K562 (cell line): ENCODE data around the gene PTPRG. TPM values are rescaled to one million over a fixed set of nuclear protein-coding genes. Genes with fewer than 3 reads are reported as not detected.

ENCODE experiments used
- ATAC-seq: fragments of 200-7000 bp; cut with Tn5 transposase; 3 replicates; pipeline ENCODE4 v1.9.1; 2020; ENCODE audit warnings: moderate library complexity
- BruUV-seq: library from RNA; stranded (reverse); fragments of 400-500 nt; replicated peaks from 2 replicates; lab custom pipeline; 2021; lab: Mats Ljungman, UMichigan
- CTCF ChIA-PET: fragments of 300-600 bp; formaldehyde crosslinking; extraction: SDS; loops from one replicate; lab custom pipeline; 2021; ENCODE audit warnings: low intra/inter-chr PET ratio; lab: Yijun Ruan, JAX
- POLR2A ChIA-PET: fragments of 300-600, 350-650 bp; sonication (Branson Sonifier 250); formaldehyde crosslinking; extraction: SDS; loops from one replicate; lab custom pipeline; 2021; ENCODE audit warnings: antibody characterized with exemption, inconsistent platforms; lab: Yijun Ruan, JAX
- DNase-seq, 4 experiments: peaks; one replicate each; pipeline versions ENCODE4 v3.0.0 to v3.0.0-alpha.2; 2011 to 2018; ENCODE audit warnings: low spot score in 3 of 4, mixed read lengths in 3 of 4; ENCODE audit errors: extremely low read depth in 1 of 4
- FAIRE-seq: peaks from 2 replicates; lab custom pipeline; 2011; peaks lifted over from hg19 to GRCh38; lab: Jason Lieb, UNC
- H2AFZ ChIP-seq: 2 replicates; pipeline ENCODE4 v1.6.0; 2011; ENCODE audit warnings: low read depth, low read length, control low read depth, inconsistent platforms
- H3K27ac ChIP-seq: fragments of 200-600 bp; 3 replicates; pipeline ENCODE4 v1.8.0; 2011; ENCODE audit warnings: low read depth, mild to moderate bottlenecking, control low read depth, inconsistent platforms, low read length, moderate library complexity, mixed read lengths; ENCODE audit errors: extremely low read depth
- H3K27me3 ChIP-seq, 2 experiments: fragments of 300-600 bp in 1 of 2; 2 replicates in 1 of 2; 3 replicates in 1 of 2; pipeline versions ENCODE4 v1.6.0 to v1.8.0; 2011; ENCODE audit warnings: inconsistent platforms in 2 of 2, low read length in 2 of 2, mild to moderate bottlenecking in 1 of 2, mixed read lengths in 1 of 2, moderate library complexity in 1 of 2; ENCODE audit not compliant: control insufficient read depth in 2 of 2, insufficient read depth in 2 of 2
- H3K36me3 ChIP-seq: fragments of 300-600 bp; 3 replicates; pipeline ENCODE4 v1.8.0; 2011; ENCODE audit warnings: mild to moderate bottlenecking, low read length, inconsistent platforms; ENCODE audit not compliant: control insufficient read depth, insufficient read depth
- H3K4me1 ChIP-seq, 2 experiments: fragments of 200-600 bp in 1 of 2; replicated peaks in 1 of 2; 2 replicates in 1 of 2; 3 replicates in 1 of 2; pipeline versions ENCODE4 v1.5.1 to v1.8.0; 2011; ENCODE audit warnings: inconsistent platforms in 2 of 2, low read length in 2 of 2, mild to moderate bottlenecking in 1 of 2, mixed read lengths in 1 of 2, moderate library complexity in 1 of 2; ENCODE audit not compliant: control insufficient read depth in 2 of 2, insufficient read depth in 2 of 2
- H3K4me2 ChIP-seq: 2 replicates; pipeline ENCODE4 v1.6.1; 2011; ENCODE audit warnings: low read length, control low read depth, inconsistent platforms, mixed read lengths; ENCODE audit not compliant: insufficient read depth
- H3K4me3 ChIP-seq: fragments of 200-600 bp; sonication (generic), shearing (Covaris generic); 2 replicates; pipeline ENCODE4 v1.5.1; 2016; ENCODE audit warnings: control low read depth, inconsistent platforms
- H3K79me2 ChIP-seq: fragments of 200-600 bp; 3 replicates; pipeline ENCODE4 v1.8.0; 2011; ENCODE audit warnings: low read length, inconsistent platforms; ENCODE audit not compliant: control insufficient read depth, insufficient read depth
- H3K9ac ChIP-seq, 2 experiments: 2 replicates each; pipeline versions ENCODE4 v1.6.0 to v1.6.1; 2011; ENCODE audit warnings: low read depth in 2 of 2, low read length in 2 of 2, control low read depth in 1 of 2, inconsistent platforms in 1 of 2, mild to moderate bottlenecking in 1 of 2, mixed read lengths in 1 of 2; ENCODE audit not compliant: insufficient read depth in 1 of 2
- H3K9me1 ChIP-seq: one replicate; pipeline ENCODE4 v1.6.0; 2011; ENCODE audit warnings: inconsistent platforms, mild to moderate bottlenecking, low read length, moderate library complexity; ENCODE audit not compliant: control insufficient read depth, insufficient read depth
- H3K9me3 ChIP-seq: replicated peaks from 2 replicates; pipeline ENCODE4 v1.5.1; 2011; ENCODE audit warnings: low read depth, low read length, inconsistent platforms; ENCODE audit not compliant: control insufficient read depth, insufficient read depth
- H4K20me1 ChIP-seq: replicated peaks from 2 replicates; pipeline ENCODE4 v1.6.1; 2011; ENCODE audit warnings: low read length, inconsistent platforms, mixed read lengths; ENCODE audit not compliant: control insufficient read depth, insufficient read depth
- SMARCA4 ChIP-seq: fragments of 450-650 bp; IDR thresholded peaks from 2 replicates; pipeline ENCODE4 v1.6.1; 2016
- U2AF2 ChIP-seq: fragments of 200-400 bp; formaldehyde crosslinking; optimal IDR thresholded peaks from 2 replicates; pipeline ENCODE3; 2017; ENCODE audit warnings: low read depth, mild to moderate bottlenecking, low read length
- ZNF57 ChIP-seq: fragments of 450-650 bp; formaldehyde crosslinking; IDR thresholded peaks from 2 replicates; pipeline ENCODE4 v1.4.0; 2020; ENCODE audit warnings: mild to moderate bottlenecking, moderate library complexity
- WGBS: fragments of 100-300 bp; shearing (Covaris generic); methylation state at CpG from one replicate; pipeline ENCODE4 v1.1.6; 2016; ENCODE audit warnings: low coverage, mixed read lengths; ENCODE audit not compliant: insufficient coverage; ENCODE audit errors: missing lambda C conversion rate; 5-methylcytosine and 5-hydroxymethylcytosine counted together
- in situ Hi-C: fragments of 300-500 bp; cut with MboI; formaldehyde crosslinking; loops from 4 replicates; pipeline ENCODE4 v1.15.0; 2018; ENCODE audit warnings: inconsistent platforms, mixed read lengths
- intact Hi-C: fragments of 100-400 bp; cut with micrococcal nuclease; formaldehyde crosslinking; loops from 2 replicates; pipeline ENCODE4 v1.14.2; 2022
- polyA plus RNA-seq, 8 experiments: library from polyadenylated mRNA; depleted of rRNA in 4 of 8; stranded (reverse) in 5 of 8; unstranded in 3 of 8; fragments of >200 nt; fragmentation: Nextera tagmentation in 2 of 8; fragmentation: Illumina TruSeq in 1 of 8; extraction: Ambion mirVana in 2 of 8; extraction: Trizol in 1 of 8; gene quantifications; 2 replicates each; pipeline versions ENCODE4 v1.2.1 to v1.2.3, GENCODE V29; 2011 to 2014; ENCODE audit warnings: inconsistent platforms in 1 of 8, missing spikeins in 1 of 8
- total RNA-seq, 7 experiments: library from RNA; depleted of rRNA in 6 of 7; stranded (reverse); fragments of >200 nt in 6 of 7; fragmentation: Illumina TruSeq in 2 of 7; extraction: Trizol in 2 of 7; gene quantifications; 2 replicates each; pipeline versions ENCODE4 v1.2.1 to v1.2.3, GENCODE V29; 2011 to 2021; ENCODE audit warnings: low replicate concordance in 1 of 7
- TF ChIP-seq, protein P1 (sequence below): sonication (generic); formaldehyde crosslinking; IDR thresholded peaks from 2 replicates; pipeline ENCODE4 v1.9.0; 2022; ENCODE audit warnings: mild to moderate bottlenecking, missing genetic modification reagents
- TF ChIP-seq, protein P2 (sequence below), 3 experiments: fragments of 200-800 bp in 1 of 3; fragments of 250-450 bp in 1 of 3; fragments of 450-650 bp in 1 of 3; sonication (Bioruptor Pico) in 1 of 3; sonication (Bioruptor generic) in 1 of 3; formaldehyde crosslinking in 1 of 3; IDR thresholded peaks; 2 replicates each; pipeline versions ENCODE4 v1.6.1 to v1.8.0; 2016 to 2022; ENCODE audit warnings: mild to moderate bottlenecking in 2 of 3, missing genetic modification characterization in 2 of 3, missing compliant biosample characterization in 1 of 3, moderate library complexity in 1 of 3

Gene PTPRG
- total and polyA plus RNA-seq, 9 of the 15 experiments (the other 6 are each of a cell fraction or from before 2014, with no cell fraction given) = 0.16 TPM; not detected in 8

DNA sequence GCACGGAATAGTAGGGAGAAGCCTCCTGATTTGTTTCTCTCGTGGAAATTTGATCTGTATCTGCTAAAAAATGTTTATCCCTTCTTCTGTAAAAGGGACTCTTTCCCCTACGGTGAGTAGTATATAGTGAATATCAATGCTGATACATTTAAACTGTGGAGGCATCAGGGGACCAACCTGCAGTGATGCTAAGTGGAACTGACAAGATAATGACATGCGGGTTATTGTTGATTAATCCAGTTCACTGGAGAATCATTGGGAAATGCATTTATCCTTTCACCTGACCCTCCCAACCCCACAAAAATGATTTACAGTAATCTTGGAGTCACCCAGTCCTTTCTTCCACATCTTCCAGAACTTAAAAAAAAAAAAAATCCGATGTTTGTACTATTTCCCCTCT is 264.8 kb downstream of the PTPRG start:
- H3K79me2 ChIP-seq = no peaks in the 10 kb centered on the region
- intact Hi-C loops = no loop called here
- no peak for TF ChIP-seq SMARCA4
- TF ChIP-seq U2AF2 = no peak
- no peak for TF ChIP-seq ZNF57
- TF ChIP-seq, all 486 proteins: peak for 0
- no peak for DNase-seq
- Histone ChIP-seq H4K20me1 (no peaks in the 10 kb centered on the region), H3K9ac (no peak overlapping the region), H3K9me1 (no peaks in the 10 kb centered on the region), H3K9me3 (no peaks in the 10 kb centered on the region), H3K4me1 (no peaks in the 10 kb centered on the region), H3K4me3 (no peak overlapping the region), H3K27ac (no peak overlapping the region), H3K27me3 (no peaks in the 10 kb centered on the region; a peak in 1 of 5 replicates), H3K4me2 (no peak overlapping the region), H3K36me3 (no peaks in the 10 kb centered on the region), H2AFZ (no peak overlapping the region)
- ChIA-PET POLR2A (interaction anchor here (0.6 kb wide), 1 partner anchor 17 kb away, joined by 3 read pairs; no protein-coding TSS in a partner anchor), CTCF (no interaction called here)
- in situ Hi-C loops = no loop called here
- BruUV-seq = no TSS peak
- ATAC-seq = no peak
- no peak for FAIRE-seq
- WGBS = 0% methylated on average over 4 of the region's 5 CpGs

DNA sequence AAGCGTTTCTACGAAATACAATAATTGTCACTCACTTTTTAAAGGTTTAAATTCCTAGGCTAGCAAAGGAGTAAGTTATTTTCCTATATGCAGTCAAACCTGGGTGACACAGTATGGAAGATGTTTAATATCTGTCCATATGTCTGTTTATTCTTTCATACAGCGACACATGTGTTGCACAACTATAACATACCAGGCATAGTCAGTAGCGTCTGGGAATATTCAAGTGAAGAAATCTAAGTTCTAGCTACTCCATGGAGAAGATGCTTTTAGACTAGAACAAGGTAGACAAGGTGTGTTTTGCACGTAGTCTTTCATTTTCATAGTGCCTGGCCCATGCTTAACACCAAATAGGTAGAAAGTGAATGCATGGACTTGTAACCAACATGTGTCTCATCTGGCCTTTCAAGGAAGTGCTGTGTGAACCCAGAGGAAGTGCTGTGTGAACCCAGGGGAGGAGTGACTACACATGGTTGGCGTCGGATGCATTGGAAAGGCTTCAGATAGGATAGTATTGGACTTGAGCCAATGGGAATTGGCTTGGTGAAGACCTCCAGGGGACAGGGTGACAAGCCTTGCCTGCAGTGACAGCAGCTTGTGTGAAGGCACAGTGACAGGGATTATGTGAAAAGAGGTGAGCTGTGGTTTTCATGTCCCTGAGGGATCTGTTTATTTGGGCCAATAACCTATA is 267.0 kb downstream of the PTPRG start:
- Histone ChIP-seq H3K79me2 (no peaks in the 10 kb centered on the region), H2AFZ (no peak overlapping the region), H3K9ac (no peak overlapping the region), H3K27me3 (no peaks in the 10 kb centered on the region), H3K36me3 (no peaks in the 10 kb centered on the region), H3K4me1 (no peaks in the 10 kb centered on the region), H4K20me1 (no peaks in the 10 kb centered on the region), H3K4me2 (no peak overlapping the region), H3K4me3 (no peak overlapping the region), H3K9me1 (no peaks in the 10 kb centered on the region), H3K9me3 (no peaks in the 10 kb centered on the region), H3K27ac (no peak overlapping the region)
- TF ChIP-seq, protein P1, sequence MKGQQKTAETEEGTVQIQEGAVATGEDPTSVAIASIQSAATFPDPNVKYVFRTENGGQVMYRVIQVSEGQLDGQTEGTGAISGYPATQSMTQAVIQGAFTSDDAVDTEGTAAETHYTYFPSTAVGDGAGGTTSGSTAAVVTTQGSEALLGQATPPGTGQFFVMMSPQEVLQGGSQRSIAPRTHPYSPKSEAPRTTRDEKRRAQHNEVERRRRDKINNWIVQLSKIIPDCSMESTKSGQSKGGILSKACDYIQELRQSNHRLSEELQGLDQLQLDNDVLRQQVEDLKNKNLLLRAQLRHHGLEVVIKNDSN (CRISPR knock-in tag) = no peak
- TF ChIP-seq, protein P2, sequence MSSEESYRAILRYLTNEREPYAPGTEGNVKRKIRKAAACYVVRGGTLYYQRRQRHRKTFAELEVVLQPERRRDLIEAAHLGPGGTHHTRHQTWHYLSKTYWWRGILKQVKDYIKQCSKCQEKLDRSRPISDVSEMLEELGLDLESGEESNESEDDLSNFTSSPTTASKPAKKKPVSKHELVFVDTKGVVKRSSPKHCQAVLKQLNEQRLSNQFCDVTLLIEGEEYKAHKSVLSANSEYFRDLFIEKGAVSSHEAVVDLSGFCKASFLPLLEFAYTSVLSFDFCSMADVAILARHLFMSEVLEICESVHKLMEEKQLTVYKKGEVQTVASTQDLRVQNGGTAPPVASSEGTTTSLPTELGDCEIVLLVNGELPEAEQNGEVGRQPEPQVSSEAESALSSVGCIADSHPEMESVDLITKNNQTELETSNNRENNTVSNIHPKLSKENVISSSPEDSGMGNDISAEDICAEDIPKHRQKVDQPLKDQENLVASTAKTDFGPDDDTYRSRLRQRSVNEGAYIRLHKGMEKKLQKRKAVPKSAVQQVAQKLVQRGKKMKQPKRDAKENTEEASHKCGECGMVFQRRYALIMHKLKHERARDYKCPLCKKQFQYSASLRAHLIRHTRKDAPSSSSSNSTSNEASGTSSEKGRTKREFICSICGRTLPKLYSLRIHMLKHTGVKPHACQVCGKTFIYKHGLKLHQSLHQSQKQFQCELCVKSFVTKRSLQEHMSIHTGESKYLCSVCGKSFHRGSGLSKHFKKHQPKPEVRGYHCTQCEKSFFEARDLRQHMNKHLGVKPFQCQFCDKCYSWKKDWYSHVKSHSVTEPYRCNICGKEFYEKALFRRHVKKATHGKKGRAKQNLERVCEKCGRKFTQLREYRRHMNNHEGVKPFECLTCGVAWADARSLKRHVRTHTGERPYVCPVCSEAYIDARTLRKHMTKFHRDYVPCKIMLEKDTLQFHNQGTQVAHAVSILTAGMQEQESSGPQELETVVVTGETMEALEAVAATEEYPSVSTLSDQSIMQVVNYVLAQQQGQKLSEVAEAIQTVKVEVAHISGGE (CRISPR knock-in tag; IDR thresholded peaks at IDR 0.05) = peak in 1 of 3 experiments; percentile 56; a peak in 1 of 6 replicates
- intact Hi-C loops (no loop called here), in situ Hi-C loops (no loop called here)
- ChIA-PET CTCF (no interaction called here), POLR2A (no interaction called here)
- no peak for ATAC-seq
- BruUV-seq = no TSS peak
- FAIRE-seq = no peak
- 2% methylated on average over 7 of the region's 7 CpGs for WGBS
- no peak for DNase-seq
